Mucosa of stomach (tissue), 1 donor: ENCODE measurements around the gene IL2RA.

Experiments used
- H3K27me3 ChIP-seq: one replicate; pipeline ENCODE4 v1.7.0; 2013; ENCODE audit warnings: mild to moderate bottlenecking, low read length; ENCODE audit not compliant: control insufficient read depth, insufficient read depth
- H3K36me3 ChIP-seq: one replicate; pipeline ENCODE4 v1.7.0; 2013; ENCODE audit warnings: low read length; ENCODE audit not compliant: control insufficient read depth, insufficient read depth
- H3K4me1 ChIP-seq: one replicate; pipeline ENCODE4 v1.7.0; 2013; ENCODE audit warnings: mild to moderate bottlenecking, low read length; ENCODE audit not compliant: control insufficient read depth, insufficient read depth
- H3K4me3 ChIP-seq: one replicate; pipeline ENCODE4 v1.7.0; 2013; ENCODE audit warnings: low read length
- H3K9ac ChIP-seq: one replicate; pipeline ENCODE4 v1.7.0; 2013; ENCODE audit warnings: mild to moderate bottlenecking, low read length, moderate library complexity
- H3K9me3 ChIP-seq: one replicate; pipeline ENCODE4 v1.7.0; 2013; ENCODE audit warnings: mild to moderate bottlenecking, low read length, moderate library complexity; ENCODE audit not compliant: control insufficient read depth
- donor health status: Pancreatic carcinoma.

The IL2RA gene

DNA sequence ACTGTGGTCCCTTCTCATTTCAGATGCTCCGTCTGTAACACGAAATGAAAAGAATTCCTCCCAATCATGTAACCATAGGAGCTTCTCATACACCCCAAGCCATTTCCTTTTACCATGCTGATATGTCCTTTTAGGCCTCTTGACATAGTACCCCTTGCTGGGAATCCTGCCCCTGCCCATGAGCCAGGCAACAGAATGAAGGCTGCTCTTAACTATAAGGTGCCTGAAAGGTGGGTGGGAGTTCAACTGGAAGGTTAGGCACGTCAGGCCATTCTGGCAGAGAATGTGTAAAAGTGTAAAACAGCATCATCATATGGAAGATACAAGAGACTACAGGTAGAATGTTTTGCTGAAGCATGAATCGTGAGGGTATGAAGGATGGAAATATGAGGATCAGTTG is 22.5 kb downstream of the IL2RA start:
- Histone ChIP-seq H3K4me1 (no peaks in the 10 kb centered on the region), H3K9ac (no peak overlapping the region), H3K27me3 (no peaks in the 10 kb centered on the region), H3K36me3 (no peaks in the 10 kb centered on the region), H3K9me3 (no peaks in the 10 kb centered on the region), H3K4me3 (no peak overlapping the region)

DNA sequence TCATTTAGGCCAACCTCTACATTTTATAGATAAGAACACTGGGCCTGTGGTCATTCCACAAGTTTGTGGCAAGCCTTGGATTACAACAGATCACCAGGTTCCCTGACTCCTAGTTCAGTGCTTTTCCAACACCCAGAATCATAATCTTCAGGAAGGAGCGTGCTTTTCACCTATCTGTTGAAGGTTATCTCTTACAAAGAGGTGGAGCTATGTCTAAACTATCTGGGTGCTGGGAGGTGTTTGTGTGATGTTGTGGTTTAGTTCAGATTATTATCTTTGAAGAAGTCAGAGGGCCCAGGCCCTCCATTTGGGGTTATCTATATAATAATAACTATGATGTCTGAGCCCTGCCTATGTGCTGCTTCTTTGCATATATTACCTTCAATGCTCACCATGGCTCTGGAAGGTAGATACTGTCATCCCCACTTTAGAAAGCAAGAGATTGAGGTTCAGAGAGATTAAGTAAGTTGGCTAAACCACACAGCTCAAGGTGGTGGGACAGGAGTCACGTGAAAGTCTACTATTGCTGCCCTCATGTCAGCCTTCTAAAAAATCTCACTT is 24.0 kb downstream of the IL2RA start:
- no peaks in the 10 kb centered on the region for H3K9me3 ChIP-seq
- H3K4me1 ChIP-seq = no peaks in the 10 kb centered on the region
- no peaks in the 10 kb centered on the region for H3K36me3 ChIP-seq
- H3K4me3 ChIP-seq = no peak overlapping the region
- no peaks in the 10 kb centered on the region for H3K27me3 ChIP-seq
- H3K9ac ChIP-seq = no peak overlapping the region

GRCh38 chr10:6037422-6037821 is 24.7 kb downstream of the IL2RA start:
- Histone ChIP-seq H3K9me3 (no peaks in the 10 kb centered on the region), H3K4me3 (no peak overlapping the region), H3K4me1 (no peaks in the 10 kb centered on the region), H3K9ac (no peak overlapping the region), H3K36me3 (no peaks in the 10 kb centered on the region), H3K27me3 (no peaks in the 10 kb centered on the region)

- no peaks in the 10 kb centered on the region for H3K9me3 ChIP-seq
- no peak overlapping the region for H3K4me3 ChIP-seq
- H3K27me3 ChIP-seq = no peaks in the 10 kb centered on the region
- H3K9ac ChIP-seq = no peak overlapping the region
- H3K36me3 ChIP-seq = no peaks in the 10 kb centered on the region
- no peaks in the 10 kb centered on the region for H3K4me1 ChIP-seq
Observed at GRCh38 chr10:6036861-6037321, 25.3 kb downstream of the IL2RA start.

DNA sequence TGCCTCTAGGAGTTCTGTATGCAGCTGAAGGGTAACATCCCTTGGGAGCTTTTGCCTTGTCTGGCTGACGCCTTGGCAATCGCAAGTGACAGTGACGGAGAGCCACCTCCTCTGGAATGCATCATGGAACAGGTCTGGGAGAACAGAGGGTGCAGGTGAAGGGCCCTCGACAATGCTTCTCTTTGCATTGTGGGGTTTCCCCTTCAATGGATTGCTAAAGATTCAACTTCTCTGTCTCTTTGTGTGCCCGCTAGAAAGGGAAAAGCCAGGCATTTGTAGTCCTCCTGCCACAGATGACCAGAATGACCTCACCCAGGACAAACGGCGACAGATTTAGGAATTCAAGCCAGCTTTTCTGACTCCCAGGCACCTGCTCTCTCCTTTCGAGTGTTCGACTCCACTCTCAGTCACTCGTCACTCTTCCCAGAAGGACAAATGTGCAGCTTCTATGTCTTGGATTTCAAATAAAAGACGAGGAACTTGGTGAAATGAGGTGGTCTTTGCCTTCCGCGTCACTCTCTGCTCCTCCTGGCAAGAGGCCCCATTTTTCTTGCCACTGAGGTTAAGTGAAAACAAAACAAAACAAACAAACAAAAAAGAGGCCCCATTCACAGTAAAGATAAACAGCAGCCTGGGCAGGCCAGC is 26.1 kb downstream of the IL2RA start:
- H3K9me3 ChIP-seq = no peaks in the 10 kb centered on the region
- H3K4me1 ChIP-seq = no peaks in the 10 kb centered on the region
- H3K4me3 ChIP-seq = no peak overlapping the region
- H3K36me3 ChIP-seq = no peaks in the 10 kb centered on the region
- H3K9ac ChIP-seq = no peak overlapping the region
- no peaks in the 10 kb centered on the region for H3K27me3 ChIP-seq

DNA sequence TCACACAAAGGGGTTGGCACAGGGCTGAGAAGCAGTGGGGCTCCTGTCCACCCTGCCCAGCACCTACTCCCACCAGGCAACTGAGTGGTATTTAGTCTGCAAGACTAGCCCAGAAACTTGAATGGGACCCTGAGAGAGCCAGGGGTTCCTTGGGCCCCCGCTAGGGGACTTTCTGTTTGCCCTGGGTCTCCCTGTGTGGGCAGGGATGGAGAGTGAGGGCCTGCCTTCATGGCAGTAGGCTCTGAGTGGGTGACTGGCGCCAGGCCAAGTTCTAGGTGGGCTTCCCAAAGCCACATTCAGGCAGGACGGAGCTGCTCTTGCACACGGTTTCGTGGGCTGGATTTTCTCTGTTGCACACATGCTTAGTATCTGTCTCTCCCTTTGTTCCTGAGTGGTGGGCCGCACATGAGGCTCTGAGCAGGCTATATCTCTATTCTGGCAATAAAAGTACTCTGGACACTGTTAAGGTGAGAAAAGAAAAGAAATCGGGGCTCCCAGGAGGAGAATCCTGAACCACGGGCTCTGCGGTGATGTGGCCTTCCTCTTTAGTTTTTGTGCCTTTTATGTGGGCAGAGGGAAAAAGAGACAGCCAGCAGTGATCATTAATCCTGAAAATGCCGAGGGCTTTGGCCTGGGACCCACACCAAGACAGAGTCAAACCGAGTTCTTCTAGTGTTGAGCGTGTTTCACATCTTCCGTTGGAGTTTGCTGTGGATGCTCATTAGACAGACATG is 26.9 kb downstream of the IL2RA start:
- Histone ChIP-seq H3K4me1 (no peaks in the 10 kb centered on the region), H3K9me3 (no peaks in the 10 kb centered on the region), H3K9ac (no peak overlapping the region), H3K27me3 (no peaks in the 10 kb centered on the region), H3K36me3 (no peaks in the 10 kb centered on the region), H3K4me3 (no peak overlapping the region)

DNA sequence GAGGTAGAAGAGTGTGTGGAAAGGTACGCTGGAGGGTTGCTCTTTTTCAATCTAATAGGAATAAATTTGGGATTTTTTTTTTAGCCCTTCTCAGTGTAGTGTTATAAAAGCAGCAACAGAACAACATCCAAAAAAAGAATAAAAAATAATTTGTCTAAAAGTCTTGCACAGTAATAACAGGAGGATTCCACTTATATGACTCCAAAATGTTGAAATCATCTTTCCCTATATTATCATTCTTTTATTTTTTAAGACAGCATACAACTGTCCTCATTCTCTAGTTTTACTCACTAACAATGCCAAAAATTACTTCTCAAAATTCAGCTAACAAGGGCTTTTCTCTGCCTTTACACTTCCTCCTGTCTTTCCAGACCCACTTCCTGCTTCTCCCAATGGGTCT is 27.8 kb downstream of the IL2RA start:
- no peaks in the 10 kb centered on the region for H3K9me3 ChIP-seq

GRCh38 chr10:6033954-6034353 is 28.2 kb downstream of the IL2RA start:
- H3K36me3 ChIP-seq = no peaks in the 10 kb centered on the region
- no peak overlapping the region for H3K9ac ChIP-seq
- H3K4me1 ChIP-seq = no peaks in the 10 kb centered on the region
- no peaks in the 10 kb centered on the region for H3K9me3 ChIP-seq
- no peaks in the 10 kb centered on the region for H3K27me3 ChIP-seq
- H3K4me3 ChIP-seq = no peak overlapping the region

More for the DNA sequence above, 27.8 kb downstream of the IL2RA start:
- no peak overlapping the region for H3K4me3 ChIP-seq
- H3K36me3 ChIP-seq = no peaks in the 10 kb centered on the region
- no peak overlapping the region for H3K9ac ChIP-seq
- no peaks in the 10 kb centered on the region for H3K27me3 ChIP-seq
- H3K4me1 ChIP-seq = no peaks in the 10 kb centered on the region

DNA sequence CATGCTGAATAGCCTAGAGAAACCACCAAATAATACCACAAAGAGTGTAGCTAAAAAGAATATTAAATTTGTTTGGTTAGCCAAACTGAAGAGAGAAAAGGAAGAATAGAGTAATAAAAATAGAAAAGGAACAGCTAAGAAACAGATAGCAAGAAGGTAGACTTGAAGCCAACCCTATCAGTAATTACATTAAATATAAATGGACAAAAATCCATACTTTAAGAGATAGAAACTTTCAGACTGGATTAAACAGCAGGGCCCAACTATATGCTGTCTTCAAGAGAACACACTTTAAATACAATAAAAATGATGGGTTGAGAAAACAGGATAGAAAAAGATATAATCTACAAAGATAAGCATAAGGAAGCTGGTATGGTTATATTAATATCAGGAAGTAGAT is 31.2 kb downstream of the IL2RA start:
- H3K27me3 ChIP-seq = no peaks in the 10 kb centered on the region
- no peak overlapping the region for H3K9ac ChIP-seq
- no peaks in the 10 kb centered on the region for H3K4me1 ChIP-seq
- H3K9me3 ChIP-seq = no peaks in the 10 kb centered on the region
- no peaks in the 10 kb centered on the region for H3K36me3 ChIP-seq
- H3K4me3 ChIP-seq = no peak overlapping the region

GRCh38 chr10:6030217-6030616 is 31.9 kb downstream of the IL2RA start:
- H3K9ac ChIP-seq = no peak overlapping the region
- no peaks in the 10 kb centered on the region for H3K4me1 ChIP-seq
- H3K36me3 ChIP-seq = no peaks in the 10 kb centered on the region
- no peaks in the 10 kb centered on the region for H3K9me3 ChIP-seq
- H3K27me3 ChIP-seq = no peaks in the 10 kb centered on the region
- H3K4me3 ChIP-seq = no peak overlapping the region

DNA sequence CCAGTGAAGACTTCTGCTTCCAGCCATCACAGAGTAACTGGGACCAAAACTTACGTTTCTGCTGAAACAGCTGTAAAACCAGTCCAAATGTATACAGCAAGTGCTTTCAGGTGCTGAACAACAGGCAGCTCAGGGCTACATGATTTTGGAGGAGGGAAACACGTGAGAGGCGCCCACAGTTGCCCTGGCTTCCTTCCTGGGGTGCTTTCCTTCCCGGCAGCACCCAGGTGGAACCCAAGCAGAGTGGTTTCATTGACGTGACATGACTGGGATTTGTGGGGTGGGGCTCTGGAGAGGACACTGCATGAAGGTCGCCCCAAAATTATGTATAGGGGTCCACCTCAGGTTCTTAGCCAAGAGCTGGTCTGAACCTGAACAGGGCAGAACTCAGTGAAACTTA is 34.2 kb downstream of the IL2RA start:
- Histone ChIP-seq H3K9ac (no peak overlapping the region), H3K4me1 (no peaks in the 10 kb centered on the region), H3K9me3 (no peaks in the 10 kb centered on the region), H3K36me3 (no peaks in the 10 kb centered on the region), H3K4me3 (no peak overlapping the region), H3K27me3 (no peaks in the 10 kb centered on the region)

- Histone ChIP-seq H3K4me1 (no peaks in the 10 kb centered on the region), H3K9me3 (no peaks in the 10 kb centered on the region), H3K4me3 (no peak overlapping the region), H3K9ac (no peak overlapping the region), H3K36me3 (no peaks in the 10 kb centered on the region), H3K27me3 (no peaks in the 10 kb centered on the region)
Observed at GRCh38 chr10:6025683-6026255, 36.4 kb downstream of the IL2RA start.
